NOMO-1 treated with DMSO at 0.1 percent for 48 hours (cell line): ENCODE results near the gene LRRC53.

Source experiments
- DNase-seq: peaks from one replicate; lab custom pipeline; 2025; ENCODE audit not compliant: unreplicated experiment; lab: John Stamatoyannopoulos, UW

LRRC53 gene

DNA sequence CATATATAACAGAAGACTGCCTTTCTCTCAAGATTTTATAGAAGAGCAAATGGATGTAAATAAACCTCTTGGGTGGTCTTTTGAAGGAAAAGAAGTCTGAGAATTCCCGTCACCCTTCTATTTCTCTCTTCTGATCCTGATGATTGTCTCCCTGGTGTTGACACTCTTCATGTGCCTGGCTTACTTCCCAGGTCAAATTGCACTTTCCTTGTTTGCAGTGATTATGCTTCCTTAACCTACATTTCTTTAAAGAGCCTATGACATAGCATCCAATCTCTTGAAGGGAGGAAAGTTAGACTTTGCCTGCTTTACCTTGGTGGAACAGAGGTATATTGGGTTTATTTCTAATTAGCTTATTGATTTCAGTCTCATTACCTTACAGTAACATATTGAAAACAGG, 80.1 kb downstream of the LRRC53 start:
- no peak for DNase-seq

DNA sequence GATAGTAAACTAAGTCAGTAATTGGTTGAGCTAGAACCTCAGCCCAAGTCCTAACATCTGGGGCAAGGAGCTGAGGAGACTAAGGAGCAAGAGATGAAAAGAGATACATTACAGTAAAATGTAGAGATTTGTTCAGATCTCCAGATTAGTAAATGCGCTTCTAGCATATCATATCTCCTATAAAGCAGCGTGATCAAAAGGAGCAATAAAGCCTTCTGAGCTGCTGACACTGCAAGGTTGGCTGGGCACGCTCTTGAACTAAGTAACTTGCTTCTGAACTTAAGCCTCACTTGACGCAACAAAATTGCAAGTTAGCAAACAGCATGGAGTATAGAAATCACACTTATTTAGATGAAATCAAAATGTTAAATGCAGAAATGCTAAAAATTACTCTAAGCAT, 80.9 kb downstream of the LRRC53 start:
- DNase-seq, result no peak

DNA sequence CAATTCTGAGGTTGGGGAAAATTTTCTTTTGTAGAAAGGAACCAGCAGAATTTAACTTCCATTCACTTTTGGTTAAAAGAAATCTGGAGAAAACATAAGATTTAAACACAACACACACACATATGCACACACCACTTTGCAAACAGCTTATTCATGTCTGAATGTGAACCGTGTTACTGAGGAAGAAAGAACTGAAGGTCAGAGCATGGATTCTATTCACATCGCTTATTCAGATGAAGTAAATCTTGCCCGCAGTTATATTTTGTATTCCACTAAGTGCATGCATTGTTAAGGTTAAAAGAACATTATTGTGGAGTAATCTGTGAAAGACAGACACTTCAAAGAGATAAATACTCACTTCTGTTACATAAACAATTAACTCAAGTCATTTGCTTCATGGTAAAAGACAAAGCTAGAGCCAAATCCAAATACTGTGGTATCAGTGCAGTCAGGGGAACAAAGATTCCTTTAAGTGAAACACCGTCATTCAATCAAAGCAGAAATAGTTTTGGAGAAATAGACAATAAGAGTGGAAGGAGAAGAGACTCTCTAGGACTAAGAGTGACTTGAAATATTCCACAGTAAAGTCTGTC, 82.0 kb downstream of the LRRC53 start:
- no peak for DNase-seq

DNA sequence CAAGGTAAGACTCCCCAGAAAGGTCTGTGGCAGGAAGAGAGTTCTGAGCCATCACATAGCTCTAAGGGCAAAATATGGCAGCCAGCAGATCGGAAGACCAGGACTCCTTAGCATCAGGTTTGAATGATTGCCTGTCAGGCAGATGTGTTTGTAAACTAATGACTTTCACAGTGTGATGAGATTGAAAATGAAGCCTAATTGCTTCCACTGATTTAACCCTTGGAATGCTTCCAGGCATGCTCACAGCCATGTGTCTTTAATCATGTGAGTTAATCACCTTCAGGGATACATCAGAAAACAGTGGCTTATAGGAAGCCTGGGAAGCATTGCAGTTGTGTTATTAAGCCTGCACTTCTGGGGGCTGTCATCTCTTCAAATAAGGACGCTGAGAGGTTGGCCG, 82.8 kb downstream of the LRRC53 start:
- DNase-seq, result no peak

DNA sequence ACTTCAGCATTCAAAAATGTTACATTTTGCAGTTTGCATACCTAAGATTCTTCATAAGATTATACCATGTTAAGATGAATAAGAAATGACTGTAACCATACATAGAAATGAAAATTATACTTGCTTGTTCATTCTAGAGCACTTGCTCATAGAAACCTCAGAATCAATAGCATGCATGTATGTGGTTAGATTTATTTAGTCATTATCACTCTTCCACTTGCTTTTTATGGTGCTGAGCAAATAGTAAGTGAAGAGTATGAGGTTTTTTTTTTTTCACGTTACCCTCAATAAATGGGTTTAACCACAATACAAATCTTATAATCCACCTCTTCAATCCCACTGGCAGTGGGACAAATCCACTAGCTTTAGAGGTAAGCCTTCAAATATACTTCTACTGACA, 84.7 kb downstream of the LRRC53 start:
- DNase-seq, result no peak

DNA sequence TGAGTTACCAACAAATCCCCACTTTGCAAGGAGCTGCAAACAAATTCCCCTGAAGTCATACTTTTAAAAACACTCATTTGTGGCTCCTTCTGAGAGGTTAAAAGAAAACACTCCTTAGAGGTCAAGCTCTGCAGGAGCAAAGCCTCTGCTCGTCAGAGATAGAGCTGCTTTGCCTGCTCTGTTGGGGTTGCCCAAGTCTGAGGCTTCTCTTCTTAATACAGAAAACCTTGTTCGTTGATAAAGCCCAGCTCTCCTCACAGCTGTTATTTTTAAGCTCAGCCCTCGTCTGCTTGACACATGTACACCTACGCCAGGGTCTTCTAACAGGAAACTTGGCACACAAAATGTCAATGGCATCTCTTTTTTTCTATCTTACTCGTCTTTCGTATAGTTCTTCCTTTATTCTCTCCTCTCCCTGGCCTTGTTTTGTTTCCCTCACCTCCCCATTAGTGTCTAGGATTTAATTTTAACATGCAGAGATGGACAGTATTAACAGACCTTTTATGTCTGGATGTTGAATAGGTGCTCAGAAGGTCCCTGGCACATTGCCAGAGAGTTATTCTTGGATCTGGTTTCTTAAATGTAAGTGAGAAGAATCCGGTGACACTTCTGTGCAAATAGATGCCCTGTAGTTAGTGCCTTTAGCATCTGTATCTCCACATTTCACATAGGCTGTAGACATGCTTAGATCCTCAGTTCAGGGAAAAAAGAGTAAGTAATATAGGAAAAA, 86.0 kb downstream of the LRRC53 start:
- no peak for DNase-seq

DNA sequence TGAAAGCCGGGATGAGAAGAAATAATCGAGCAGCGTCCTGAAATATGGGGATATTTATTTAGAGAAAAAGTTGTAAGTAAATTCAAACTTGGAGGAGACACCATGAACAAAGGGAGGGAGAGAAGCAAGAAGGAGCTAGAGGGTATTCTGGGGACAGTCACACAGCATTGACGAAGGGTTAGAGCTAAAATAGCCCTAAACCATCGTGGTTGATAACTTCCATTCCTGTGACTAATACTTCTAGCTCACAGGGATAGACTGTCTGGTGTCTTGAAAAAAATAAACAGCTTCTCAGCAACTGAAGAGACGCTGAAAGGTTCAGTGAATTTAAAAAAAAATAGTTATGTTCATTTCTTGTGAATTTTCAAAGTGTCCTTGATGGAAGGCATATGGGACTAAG, 86.7 kb downstream of the LRRC53 start:
- no peak for DNase-seq

DNA sequence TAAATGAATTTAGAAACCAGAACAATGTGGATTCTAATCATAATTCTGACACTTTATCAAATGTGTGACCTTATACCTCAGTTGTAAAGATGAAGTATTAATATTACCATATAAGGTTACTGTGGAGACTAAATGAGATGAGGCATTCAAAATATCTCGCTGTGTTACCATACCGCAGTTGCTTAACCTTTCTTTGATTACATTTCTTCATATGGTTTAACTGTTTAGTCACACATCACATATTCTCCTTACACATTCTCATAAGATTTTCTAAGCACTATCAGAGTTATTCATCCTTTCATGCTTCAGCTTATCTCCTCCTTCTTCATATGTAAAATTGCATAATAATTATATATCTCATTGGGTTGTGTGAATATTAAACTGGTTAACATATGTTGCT, 88.9 kb downstream of the LRRC53 start:
- DNase-seq, result no peak

DNA sequence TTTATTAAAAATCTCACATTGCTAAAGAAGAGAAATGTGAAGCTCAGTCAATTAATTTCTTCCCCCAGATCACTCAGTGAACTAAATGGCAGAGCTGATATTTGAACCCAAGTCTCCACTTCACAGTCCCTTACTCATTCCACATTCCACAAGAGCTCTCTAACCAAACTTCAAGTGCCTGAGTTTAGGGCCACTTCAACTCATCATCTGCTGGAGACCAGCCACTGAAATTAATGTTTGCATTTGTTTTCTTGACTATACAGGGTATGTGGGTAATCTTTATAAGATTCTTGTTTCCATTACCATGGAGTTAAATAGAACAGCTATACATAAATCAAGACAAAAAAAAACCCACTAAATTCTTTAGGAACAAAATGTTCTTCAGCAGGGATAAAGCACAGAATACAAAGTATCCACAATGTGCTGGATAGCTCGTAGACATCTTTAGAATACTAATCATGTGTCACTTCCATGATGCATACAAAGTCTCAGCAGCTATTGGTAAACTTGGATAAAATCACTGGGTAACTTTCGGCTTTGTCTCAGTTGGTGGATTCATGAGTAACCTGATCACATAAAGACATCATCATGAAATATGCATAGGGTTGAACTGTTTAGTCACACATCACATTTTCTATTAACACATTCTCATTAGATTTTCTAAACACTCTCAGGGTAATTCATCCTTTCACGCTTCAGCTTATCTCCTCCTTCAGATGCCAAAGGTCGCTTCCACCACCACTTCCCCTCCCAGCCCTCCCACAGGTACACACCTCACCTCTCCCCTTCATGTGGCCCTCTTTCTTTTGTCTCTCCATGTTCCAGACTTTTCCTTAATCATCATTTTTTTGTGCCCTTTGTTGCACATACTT, 89.8 kb downstream of the LRRC53 start:
- DNase-seq, result no peak

DNA sequence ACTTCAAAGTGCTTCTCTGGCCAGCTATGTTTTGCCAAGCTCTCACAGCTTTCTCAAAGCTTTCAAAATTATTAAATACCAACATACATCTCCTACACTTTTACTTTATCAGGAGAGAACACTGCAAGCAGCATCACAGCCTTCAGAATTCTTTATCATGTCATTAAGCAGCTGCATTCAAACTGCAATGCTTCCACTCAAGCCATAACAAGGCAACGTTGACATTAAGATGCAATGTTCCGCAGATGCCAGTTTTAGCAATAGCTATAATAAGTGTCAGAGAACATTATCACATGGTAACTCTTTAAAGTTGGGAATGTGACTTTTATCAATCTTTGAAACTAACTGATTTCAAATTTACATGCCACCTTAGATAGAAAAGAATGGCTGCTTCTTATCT, 91.9 kb downstream of the LRRC53 start:
- DNase-seq, result no peak
